Fibroblast of skin of abdomen (primary cell): ENCODE data around the gene OXCT1. TPM values are rescaled to one million over a fixed set of nuclear protein-coding genes. Genes with fewer than 3 reads are reported as not detected.

Source experiments
- DNase-seq: peaks from one replicate; pipeline ENCODE4 v3.0.0-alpha.2; 2013
- polyA plus RNA-seq, 2 experiments: library from polyadenylated mRNA; unstranded; fragments of 120-200 nt; gene quantifications; one replicate each; pipeline ENCODE4 v1.2.1, GENCODE V29; 2013; ENCODE audit not compliant: insufficient read length in 2 of 2

OXCT1 gene
- polyA plus RNA-seq (2013, experiment 1 of 2; ENCODE audit: insufficient read length): 32.6 TPM
- polyA plus RNA-seq (2013, experiment 2 of 2; ENCODE audit: insufficient read length): 35.2 TPM

- peak; percentile 83 for DNase-seq
Observed at GRCh38 chr5:41869724-41870626, at the start of gene OXCT1. Gene OXCT1, minus strand, starts transcription at chr5:41870425. Its CDS starts 67 bp downstream, at chr5:41870358.

- DNase-seq: no peak
Observed at GRCh38 chr5:41918105-41918504, 47.9 kb upstream of the OXCT1 start.

- DNase-seq: peak; percentile 59
Observed at GRCh38 chr5:41908374-41909079, 38.3 kb upstream of the OXCT1 start.

- no peak for DNase-seq
Observed at GRCh38 chr5:41906151-41906550, 35.9 kb upstream of the OXCT1 start.

GRCh38 chr5:41903892-41904799 is 33.9 kb upstream of the OXCT1 start, which contains the start of gene RIMOC1:
Gene RIMOC1, plus strand, starts transcription at chr5:41904344. Its CDS starts 24 bp downstream, at chr5:41904368.
- DNase-seq: peak; percentile 100

- DNase-seq: no peak
Observed at GRCh38 chr5:41903382-41903891, 33.2 kb upstream of the OXCT1 start.

- DNase-seq: no peak
Observed at GRCh38 chr5:41896230-41896629, 26.0 kb upstream of the OXCT1 start.

- no peak for DNase-seq
Observed at GRCh38 chr5:41893074-41893851, 23.0 kb upstream of the OXCT1 start.

- DNase-seq: no peak
Observed at GRCh38 chr5:41892031-41892430, 21.8 kb upstream of the OXCT1 start.

- no peak for DNase-seq
Observed at GRCh38 chr5:41891066-41891707, 21.0 kb upstream of the OXCT1 start.

GRCh38 chr5:41885286-41885685 is 15.1 kb upstream of the OXCT1 start:
- no peak for DNase-seq

- no peak for DNase-seq
Observed at GRCh38 chr5:41883936-41884335, 13.7 kb upstream of the OXCT1 start.

- DNase-seq: no peak
Observed at GRCh38 chr5:41883243-41883642, 13.0 kb upstream of the OXCT1 start.

GRCh38 chr5:41882765-41883164 is 12.5 kb upstream of the OXCT1 start:
- DNase-seq: no peak

- DNase-seq: no peak
Observed at GRCh38 chr5:41878643-41879478, 8.6 kb upstream of the OXCT1 start.

GRCh38 chr5:41878173-41878572 is 7.9 kb upstream of the OXCT1 start:
- no peak for DNase-seq

GRCh38 chr5:41877408-41877807 is 7.2 kb upstream of the OXCT1 start:
- DNase-seq: no peak

- no peak for DNase-seq
Observed at GRCh38 chr5:41876678-41877077, 6.5 kb upstream of the OXCT1 start.

GRCh38 chr5:41875121-41875520 is 4.9 kb upstream of the OXCT1 start:
- DNase-seq: no peak
